ENCODE data around the gene NRG2.

Gene NRG2

DNA sequence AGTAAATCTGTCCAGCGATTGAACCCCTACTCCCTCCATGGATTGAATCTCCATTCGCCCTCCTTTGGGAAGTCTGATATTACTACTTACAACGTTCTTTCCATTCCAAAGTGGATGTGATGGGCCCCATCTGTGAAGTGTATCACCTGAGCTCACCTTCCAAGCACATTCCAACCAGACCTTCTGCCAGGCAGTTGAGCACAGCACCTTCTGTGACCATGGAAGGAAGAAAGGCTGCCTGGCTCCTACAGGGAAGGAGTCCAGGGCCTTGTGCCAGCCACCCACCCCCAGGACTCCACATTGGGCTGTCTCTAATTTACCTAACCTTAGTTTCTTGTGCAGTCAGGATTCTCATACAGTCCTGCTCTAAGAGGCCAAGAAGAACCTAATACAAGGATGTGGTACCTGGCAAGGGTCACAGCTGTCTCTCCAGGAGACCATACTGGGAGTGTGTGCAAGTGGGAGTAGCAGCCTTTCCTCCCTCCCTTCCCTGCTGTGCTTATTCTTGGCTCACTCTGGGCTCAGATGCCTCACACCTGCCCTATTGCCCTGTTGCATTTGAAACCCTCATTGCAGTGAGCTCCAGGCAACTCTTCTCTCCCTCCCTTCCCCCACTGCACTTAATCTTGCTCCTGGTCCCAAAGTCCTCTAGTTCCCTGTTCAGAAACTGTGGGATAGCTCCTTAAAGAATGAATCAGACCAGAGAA is 116.1 kb downstream of the NRG2 start:
- no peak for DNase-seq

DNA sequence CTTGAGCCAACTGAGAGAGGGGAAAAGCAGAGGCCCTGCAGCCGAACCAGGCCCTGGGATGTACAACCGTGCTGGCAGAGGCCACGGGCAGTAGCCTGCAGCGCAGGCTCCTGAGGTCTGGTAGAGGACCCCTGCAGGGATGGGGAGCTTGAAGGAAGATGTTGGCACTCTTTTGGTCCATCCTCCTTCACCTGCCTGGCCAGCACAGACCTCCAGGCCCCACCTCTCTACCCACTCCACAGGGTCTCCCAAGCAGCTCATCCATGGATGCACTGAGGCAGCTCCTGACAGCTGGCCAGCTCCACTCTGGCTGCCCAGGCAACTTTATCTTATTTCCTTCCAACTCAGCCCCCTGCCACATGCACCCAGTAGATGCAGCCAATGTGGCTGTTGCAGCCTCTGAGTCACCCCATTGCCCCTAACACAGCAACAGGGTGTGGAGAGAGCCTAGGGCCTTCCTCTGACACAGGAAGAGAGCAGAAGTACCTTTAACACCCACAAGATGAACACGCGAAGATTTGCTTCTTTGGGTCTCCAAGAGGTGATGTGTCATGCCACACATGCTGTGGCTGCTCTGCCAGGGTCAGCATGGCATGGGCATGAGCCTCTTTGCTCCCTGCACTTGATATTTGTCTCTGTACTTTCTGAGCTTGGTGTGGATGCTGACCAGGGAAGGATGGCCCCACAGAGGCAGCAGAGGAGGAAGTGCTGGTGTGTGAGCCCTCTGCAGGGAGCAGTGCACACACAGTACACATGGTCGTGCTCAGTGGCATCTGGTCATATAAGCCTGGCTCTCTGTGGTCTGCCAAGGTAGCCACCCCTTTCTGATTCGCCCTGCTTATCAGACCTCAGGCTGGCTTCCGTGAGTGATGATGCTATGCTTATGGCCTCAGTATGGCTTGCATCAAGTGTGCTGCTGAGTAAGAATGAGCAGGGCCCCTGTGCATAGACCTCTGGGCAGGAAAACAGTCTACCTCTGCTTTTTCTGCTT is 117.2 kb downstream of the NRG2 start:
- DNase-seq = no peak

GRCh38 chr5:139925216-139925562 is 117.9 kb downstream of the NRG2 start:
- DNase-seq = no peak

DNA sequence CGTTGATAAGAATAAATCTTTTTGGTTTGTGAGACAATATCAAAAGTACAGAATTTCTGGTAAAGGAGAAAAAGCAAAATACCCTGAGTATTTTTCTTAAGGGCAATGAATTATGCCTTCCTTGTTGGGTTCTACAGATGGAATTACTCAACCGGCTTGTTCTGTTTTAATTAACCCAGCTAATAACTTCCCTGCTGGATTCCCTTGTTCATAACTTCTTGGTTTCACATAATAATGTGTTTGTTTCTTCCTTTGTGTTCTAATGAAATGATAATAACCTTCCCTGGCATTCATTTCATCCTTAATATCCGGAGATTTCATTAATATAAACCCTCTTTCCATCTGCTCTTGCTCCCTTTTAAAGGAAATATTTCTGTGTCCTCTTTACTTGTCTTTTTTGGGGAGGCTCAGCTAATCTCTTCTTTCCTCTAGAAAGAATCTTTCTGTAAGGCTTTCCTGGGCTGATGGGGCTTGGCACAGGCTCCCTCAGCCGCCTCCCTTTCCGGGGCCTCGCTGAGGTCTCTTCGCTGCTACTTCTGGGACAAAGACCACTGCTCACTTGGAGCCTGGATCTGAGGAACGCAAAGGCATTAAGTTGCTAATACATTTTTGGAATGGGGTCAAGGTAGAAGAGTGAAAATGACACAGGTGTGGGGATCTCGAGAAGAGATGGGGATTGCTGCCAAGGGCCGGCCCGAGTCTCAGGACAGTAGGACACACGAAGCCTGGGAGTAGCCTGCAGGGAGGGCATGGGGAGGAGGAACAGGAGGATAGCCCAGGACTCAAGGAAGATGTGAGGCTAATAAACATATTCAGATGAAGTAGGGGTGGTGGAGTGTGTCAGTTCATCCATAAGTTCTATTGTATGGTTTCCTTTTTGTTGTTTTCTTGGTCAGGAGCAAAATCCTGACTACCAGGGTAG is 118.5 kb downstream of the NRG2 start:
- no peak for DNase-seq

DNA sequence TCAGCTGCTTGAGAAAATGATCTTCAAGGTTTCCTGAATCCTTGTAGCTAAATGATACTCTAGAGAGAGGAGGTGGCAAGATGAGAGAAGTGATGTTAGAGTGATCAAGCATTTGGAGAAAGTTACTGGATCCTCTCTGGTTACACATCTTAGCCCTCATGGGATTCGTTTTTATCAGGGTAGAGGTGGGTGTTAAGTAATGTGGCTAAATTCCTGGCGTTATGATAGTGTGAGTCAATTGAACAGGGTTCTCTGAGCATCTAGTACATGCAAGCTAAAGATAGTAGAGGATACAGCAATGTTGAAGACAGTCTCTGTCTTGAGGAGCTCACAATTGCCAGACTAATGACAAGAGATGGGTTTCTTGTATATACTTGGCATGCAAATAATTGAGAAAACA is 123.8 kb downstream of the NRG2 start:
- DNase-seq = no peak

GRCh38 chr5:139915834-139916233 is 127.3 kb downstream of the NRG2 start:
- no peak for DNase-seq

- no peak for DNase-seq
These were observed 127.8 kb downstream of the NRG2 start for GRCh38 chr5:139915266-139915665.

DNA sequence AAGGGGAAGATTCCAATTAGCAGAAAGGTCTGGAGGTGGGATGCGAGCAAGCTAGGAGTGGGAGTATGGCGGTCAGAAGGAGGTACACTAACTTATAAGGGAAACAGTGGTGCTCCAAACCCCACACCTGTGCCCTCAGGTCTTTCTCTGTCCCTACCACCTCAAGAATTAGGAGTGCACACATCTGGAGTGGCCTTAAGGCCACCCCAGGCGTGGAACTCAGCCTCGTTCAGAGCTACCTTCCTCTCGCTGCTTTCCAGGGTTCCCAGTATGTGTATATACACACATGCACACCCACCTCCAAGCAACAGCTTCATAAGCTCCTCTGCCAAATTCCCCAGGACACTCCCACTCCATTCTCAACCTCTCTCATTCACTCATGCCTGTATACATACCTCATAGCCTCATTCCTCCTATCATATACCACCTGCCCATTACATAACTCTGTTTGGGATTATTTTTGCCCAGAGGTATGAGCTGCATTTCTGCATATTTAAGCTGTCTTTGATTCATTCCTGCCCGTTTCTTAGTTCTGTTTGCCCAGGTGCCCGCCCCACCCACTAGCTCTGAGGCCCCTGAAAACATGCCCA is 128.8 kb downstream of the NRG2 start:
- DNase-seq = no peak

- no peak for DNase-seq
These were observed 130.3 kb downstream of the NRG2 start for GRCh38 chr5:139912804-139913203.

GRCh38 chr5:139912158-139912557 is 130.9 kb downstream of the NRG2 start:
- DNase-seq = no peak

GRCh38 chr5:139911425-139912120 is 131.5 kb downstream of the NRG2 start:
- no peak for DNase-seq

GRCh38 chr5:139910901-139911300 is 132.2 kb downstream of the NRG2 start:
- no peak for DNase-seq

DNA sequence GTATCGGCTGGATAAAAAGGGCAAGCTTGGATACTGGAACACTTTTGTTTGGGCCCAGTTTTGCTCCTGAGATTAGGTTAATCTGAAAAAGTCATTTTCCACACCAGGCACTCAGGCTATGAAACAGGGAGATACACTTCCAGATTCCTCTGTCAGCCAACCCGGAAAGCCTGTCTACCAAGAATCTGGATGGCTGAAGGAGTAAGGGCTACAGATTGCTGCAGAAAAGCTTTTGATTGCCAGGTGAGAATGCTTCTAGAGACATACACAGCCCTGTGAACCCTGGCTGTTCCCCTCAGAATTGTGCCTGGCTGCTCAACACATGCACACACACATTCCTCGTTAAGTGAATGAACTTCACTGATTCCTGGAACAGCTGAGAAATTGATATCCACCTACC is 133.1 kb downstream of the NRG2 start:
- peak; percentile 54 for DNase-seq

DNA sequence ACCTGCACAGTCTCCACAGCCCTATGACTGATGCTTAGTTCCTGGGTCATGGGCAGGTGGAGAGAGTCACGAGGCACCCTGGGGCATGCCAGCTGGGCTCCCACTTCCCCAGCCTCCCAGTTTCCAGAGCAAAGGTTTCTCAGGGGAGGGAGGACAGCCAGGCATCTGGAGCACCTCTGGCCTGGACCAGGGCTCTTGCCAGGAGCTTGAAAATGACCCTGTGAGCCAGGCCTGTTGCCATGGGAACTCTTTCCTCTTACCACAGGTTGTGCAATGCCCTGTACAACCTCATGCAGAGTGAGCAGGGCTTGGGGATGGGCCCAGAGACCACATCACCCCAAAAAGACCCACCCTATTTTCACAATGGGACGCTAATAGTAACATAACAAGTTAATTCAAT is 134.3 kb downstream of the NRG2 start:
- DNase-seq = no peak

- DNase-seq = no peak
These were observed 136.4 kb downstream of the NRG2 start for GRCh38 chr5:139906661-139907060.

GRCh38 chr5:139904816-139905661 is 138.1 kb downstream of the NRG2 start:
- DNase-seq = peak; percentile 65

DNA sequence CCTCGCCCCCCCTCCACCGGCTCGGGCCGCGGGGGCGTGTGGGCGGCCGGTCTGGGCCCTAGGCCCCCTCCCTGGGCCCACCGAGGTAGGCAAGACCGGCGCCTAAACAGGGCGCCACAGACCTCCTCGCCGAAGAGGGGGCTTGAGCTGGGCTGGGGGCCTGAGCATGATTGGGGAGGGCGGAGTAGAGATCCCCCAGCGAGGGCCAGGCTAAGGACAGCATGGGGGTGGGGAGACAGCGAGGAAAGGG is 138.6 kb downstream of the NRG2 start:
- DNase-seq = no peak

DNA sequence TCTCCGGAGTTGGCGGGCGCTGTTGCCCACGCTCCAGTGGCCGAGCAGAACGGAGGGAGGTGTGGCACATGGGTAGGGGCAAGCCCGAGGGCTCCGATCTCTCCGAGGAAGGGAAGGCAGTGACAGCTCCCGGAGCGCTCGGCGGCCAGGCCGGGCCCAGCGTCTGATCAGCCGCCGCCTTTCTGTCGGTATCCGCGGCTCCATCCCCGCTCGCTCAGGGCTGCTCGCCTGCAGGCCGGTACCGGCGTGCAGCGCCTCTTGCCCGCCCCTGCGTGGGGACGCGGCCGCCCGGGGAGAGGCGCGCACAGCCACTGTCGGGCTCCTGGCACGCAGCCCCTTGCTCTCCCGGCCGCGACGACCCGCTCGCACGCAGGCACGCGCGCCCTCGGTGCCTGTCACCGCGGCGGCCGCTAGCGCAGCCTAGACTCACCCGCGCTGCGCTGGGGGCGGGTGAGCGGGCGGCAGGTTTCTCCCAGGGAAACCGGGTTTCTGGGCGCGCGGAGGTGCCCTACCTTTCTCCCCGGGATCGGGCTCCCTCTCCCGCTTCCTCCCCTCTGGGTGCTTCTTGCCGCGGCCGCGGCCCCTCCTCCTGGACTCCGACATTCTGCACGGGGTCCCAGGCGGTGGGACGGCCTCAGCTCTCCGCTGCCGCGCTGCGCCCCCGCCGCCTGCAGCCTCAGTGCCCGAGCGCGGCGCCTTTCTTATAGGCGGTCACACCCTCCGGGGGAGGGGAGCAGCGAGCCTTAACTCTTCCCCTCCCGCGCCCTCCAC is 139.1 kb downstream of the NRG2 start:
- DNase-seq = peak; percentile 68

DNA sequence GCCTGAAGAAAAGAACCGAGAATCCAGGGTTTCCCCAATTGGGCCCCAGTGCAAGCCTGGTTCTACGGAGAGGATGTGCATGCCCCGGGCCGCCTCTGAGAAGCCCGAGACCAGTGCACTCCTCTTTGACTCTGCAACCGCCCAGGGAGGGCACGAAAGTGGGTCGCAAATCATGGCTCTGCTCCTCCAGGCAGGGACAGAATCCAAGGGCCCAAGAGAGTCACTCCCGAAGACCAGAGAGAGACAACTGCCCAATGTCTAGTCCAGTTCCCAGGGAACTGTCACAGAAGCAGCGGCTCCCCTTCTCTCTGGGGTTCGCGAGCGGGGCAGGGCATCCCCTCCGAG is 139.7 kb downstream of the NRG2 start:
- DNase-seq = peak; percentile 27

- peak; percentile 12 for DNase-seq
These were observed 141.1 kb downstream of the NRG2 start for GRCh38 chr5:139901986-139902385.

DNA sequence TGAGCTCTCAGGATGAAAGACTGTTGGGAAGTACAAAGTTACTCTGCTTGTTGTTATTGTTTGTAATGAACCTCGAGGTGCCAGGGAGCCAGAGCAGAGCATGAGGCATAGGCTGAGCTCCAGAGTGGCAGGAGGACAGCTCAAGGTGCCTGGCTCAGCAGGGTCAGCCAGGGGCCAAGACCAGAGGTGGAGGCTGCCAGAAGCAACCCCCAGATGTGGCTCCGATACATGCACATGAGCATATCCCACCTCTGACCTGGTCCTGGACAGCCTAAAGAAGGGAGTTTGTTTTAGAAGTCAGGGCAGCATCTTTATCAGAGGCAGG is 141.9 kb downstream of the NRG2 start:
- peak; percentile 5 for DNase-seq
